GM19372 (cell line): ENCODE results near the gene WWOX.

Experiments
- ATAC-seq: cut with Tn5 transposase; IDR thresholded peaks from one replicate; pipeline ENCODE4 v1.9.1; 2021; ENCODE audit warnings: mild to moderate bottlenecking, low read depth, moderate library complexity; ENCODE audit not compliant: unreplicated experiment

Gene WWOX

GRCh38 chr16:78735337-78735736 is 635.9 kb downstream of the WWOX start:
- no peak for ATAC-seq

GRCh38 chr16:78737630-78738029 is 638.2 kb downstream of the WWOX start:
- no peak for ATAC-seq

- ATAC-seq: no peak
These were observed 639.1 kb downstream of the WWOX start for GRCh38 chr16:78738557-78738956.

GRCh38 chr16:78740269-78740668 is 640.8 kb downstream of the WWOX start:
- ATAC-seq: no peak

- ATAC-seq: peak; percentile 93
These were observed 643.2 kb downstream of the WWOX start for GRCh38 chr16:78742501-78743283.

DNA sequence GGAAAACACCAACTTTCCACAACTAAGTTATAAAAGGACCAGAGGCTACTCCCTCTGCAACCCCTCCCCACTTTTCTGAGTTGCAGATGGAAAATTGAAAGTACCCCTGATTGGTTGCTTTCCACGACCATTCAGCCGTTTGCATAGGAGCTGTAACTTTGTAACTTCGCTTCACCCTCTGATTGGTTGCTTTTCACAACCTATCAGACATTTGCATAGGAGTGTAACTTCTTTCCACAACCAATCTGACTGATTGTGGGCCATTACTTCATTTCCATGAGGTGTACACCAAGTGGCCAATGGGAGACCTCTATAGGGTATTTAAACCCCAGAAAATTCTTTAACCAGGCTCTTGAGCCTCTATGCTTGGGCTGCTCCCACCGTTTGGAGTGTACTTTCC is 644.1 kb downstream of the WWOX start:
- ATAC-seq: no peak

GRCh38 chr16:78744099-78744498 is 644.6 kb downstream of the WWOX start:
- ATAC-seq: no peak

- ATAC-seq: no peak
These were observed 645.3 kb downstream of the WWOX start for GRCh38 chr16:78744796-78745107.

GRCh38 chr16:78745108-78746019 is 645.9 kb downstream of the WWOX start:
- no peak for ATAC-seq

GRCh38 chr16:78746718-78747117 is 647.3 kb downstream of the WWOX start:
- no peak for ATAC-seq

GRCh38 chr16:78748220-78748929 is 648.9 kb downstream of the WWOX start:
- ATAC-seq: no peak

- peak; percentile 70 for ATAC-seq
These were observed 650.4 kb downstream of the WWOX start for GRCh38 chr16:78749745-78750268.

GRCh38 chr16:78750611-78751010 is 651.2 kb downstream of the WWOX start:
- ATAC-seq: no peak

- no peak for ATAC-seq
These were observed 652.1 kb downstream of the WWOX start for GRCh38 chr16:78751601-78752000.

DNA sequence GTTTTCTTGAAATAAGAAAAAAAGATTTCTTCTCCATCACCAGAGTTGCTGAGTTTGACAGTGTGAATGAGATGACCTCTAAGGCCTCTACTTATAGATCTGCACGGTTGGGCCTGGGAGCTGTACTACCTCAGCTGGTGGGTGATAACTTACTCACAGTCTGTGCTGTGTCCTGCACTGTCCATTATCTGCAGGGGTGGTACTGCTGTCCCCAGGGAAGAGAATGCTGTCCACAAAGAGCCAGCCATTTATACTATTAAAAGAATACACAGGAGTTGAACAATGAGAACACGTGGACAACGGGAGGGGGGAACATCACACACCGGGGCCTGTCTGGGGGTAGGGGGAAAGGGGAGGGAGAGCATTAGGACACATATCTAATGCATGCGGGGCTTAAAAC is 655.3 kb downstream of the WWOX start:
- no peak for ATAC-seq

GRCh38 chr16:78755751-78756661 is 656.6 kb downstream of the WWOX start:
- ATAC-seq: no peak

DNA sequence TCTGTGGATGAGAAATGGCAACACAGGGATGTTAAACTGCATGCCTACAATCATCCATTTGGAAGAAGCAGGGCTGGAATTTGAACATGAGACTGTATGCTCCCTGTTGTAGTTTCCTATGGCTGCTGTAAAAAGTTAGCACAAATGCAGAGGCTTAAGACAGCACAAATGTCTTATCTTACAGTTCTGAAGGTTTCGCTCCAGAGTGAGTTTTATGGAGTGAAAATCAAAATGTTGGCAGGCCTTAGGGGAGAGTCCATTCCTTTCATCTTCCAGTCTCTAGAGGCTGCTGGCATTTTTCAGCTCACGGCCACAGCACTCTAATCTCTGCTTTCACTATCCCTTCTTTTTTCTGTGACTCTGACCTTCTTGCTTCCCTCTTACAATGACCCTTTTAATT is 660.1 kb downstream of the WWOX start:
- no peak for ATAC-seq

DNA sequence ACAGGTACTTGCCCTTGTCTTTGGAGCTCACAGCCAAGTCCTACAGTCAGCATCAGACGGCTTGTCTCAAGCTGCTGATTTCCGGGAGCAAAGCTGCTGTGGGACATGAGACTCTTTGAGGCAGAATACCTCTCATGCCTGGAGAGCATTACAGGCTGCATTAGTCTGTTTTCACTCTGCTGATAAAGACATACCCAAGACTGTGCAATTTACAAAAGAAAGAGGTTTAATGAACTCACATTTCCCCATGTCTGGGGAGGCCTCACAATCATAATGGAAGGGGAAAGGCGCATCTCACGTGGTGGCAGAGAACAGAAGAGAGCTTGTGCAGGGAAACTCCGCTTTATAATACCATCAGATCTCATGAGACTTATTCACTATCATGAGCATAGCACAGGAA is 661.2 kb downstream of the WWOX start:
- no peak for ATAC-seq

GRCh38 chr16:78761427-78761826 is 662.0 kb downstream of the WWOX start:
- peak; percentile 84 for ATAC-seq

DNA sequence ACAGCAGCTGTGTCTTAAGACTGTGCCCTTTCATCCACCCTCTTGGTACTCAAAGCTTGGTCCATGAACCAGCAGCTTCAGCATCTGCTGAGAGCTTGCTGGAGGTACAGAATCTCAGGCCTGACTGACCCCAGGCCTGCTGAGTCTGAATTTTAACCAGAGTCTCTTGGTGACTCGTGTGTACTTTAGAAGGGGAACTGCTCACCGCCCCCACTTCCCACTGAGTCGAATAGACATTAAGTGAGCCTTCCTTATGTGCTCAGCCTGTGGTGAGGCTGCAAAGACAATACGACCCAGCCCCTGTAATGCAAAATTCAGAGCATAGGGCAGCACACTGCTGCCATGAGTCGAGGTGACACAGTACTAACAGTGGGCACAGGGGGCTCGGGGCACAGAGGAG is 662.8 kb downstream of the WWOX start:
- no peak for ATAC-seq
